Astrocyte of the spinal cord (primary cell): ENCODE data around the gene R3HDM2.

Experiments
- DNase-seq: peaks from one replicate; pipeline ENCODE4 v3.0.0; 2011; ENCODE audit warnings: low read depth, low spot score
- H3K4me3 ChIP-seq: 2 replicates; pipeline ENCODE4 v1.5.1; 2011; ENCODE audit warnings: low read depth, mild to moderate bottlenecking, low read length, moderate library complexity
- in situ Hi-C: cut with HindIII; loops from 2 replicates; pipeline ENCODE4 v1.10.0; 2017; ENCODE audit warnings: low sequenced_read_pairs
- TF ChIP-seq, protein P1 (sequence below): IDR thresholded peaks from 2 replicates; pipeline ENCODE4 v1.5.1; 2012; ENCODE audit warnings: low read depth, mild to moderate bottlenecking, low read length, inconsistent platforms

R3HDM2 gene

GRCh38 chr12:57250956-57251355 lies 179.9 kb downstream of the R3HDM2 start, which contains the start of gene STAC3:
Gene STAC3, minus strand, starts transcription at chr12:57251187. Its CDS starts 1,551 bp downstream, at chr12:57249636.
- in situ Hi-C loops: no loop called here
- no peak within 1 kb of the TSS for H3K4me3 ChIP-seq
- TF ChIP-seq, protein P1, sequence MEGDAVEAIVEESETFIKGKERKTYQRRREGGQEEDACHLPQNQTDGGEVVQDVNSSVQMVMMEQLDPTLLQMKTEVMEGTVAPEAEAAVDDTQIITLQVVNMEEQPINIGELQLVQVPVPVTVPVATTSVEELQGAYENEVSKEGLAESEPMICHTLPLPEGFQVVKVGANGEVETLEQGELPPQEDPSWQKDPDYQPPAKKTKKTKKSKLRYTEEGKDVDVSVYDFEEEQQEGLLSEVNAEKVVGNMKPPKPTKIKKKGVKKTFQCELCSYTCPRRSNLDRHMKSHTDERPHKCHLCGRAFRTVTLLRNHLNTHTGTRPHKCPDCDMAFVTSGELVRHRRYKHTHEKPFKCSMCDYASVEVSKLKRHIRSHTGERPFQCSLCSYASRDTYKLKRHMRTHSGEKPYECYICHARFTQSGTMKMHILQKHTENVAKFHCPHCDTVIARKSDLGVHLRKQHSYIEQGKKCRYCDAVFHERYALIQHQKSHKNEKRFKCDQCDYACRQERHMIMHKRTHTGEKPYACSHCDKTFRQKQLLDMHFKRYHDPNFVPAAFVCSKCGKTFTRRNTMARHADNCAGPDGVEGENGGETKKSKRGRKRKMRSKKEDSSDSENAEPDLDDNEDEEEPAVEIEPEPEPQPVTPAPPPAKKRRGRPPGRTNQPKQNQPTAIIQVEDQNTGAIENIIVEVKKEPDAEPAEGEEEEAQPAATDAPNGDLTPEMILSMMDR: no peak
- DNase-seq: no peak

DNA sequence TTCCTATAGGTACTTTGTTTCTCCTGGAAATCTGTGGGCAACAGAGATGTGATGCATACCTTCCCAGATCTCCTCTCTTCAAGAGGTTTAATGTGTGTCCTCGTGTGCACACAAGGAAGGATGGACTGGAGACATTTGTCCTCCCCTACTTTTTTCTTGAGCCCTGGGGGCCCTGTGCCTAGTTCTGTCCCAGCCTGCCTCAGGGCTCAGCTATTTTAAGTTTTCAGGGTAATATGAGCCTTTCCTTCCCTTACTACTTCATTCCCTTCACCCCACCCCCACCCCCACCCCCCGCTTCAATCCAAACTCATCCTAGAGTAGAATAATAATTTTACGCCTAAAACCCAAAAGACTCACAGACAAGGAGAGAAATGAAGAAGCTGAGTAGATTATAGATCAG lies 180.3 kb downstream of the R3HDM2 start:
- no peak overlapping the region for H3K4me3 ChIP-seq
- TF ChIP-seq, protein P1: no peak
- in situ Hi-C loops: no loop called here
- DNase-seq: no peak

- DNase-seq: no peak
- H3K4me3 ChIP-seq: no peak overlapping the region
- TF ChIP-seq, protein P1: no peak
- in situ Hi-C loops: no loop called here
These were observed 181.7 kb downstream of the R3HDM2 start for GRCh38 chr12:57248934-57249742.

GRCh38 chr12:57247041-57247440 lies 183.8 kb downstream of the R3HDM2 start:
- in situ Hi-C loops: no loop called here
- no peak for DNase-seq
- TF ChIP-seq, protein P1: no peak
- no peak overlapping the region for H3K4me3 ChIP-seq

DNA sequence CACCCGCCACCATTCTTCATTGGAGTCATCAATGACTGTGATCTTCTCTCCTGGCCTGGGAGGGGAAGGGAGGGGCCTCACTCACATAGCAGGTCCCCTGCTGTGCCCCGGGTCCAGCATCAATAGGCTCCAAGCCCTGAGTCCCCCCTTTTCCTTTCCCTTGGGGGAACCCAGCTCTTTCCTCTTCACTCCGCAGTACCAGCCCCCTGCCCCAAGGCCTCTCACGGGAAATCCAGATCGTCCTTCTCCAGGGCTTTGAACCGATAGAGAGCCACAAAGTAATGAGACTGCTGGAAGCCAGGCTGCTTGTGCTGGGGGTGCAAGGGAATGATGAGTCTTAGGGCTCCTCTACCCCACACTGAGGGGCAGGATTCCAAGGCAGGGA lies 186.5 kb downstream of the R3HDM2 start:
- DNase-seq: no peak
- no peak overlapping the region for H3K4me3 ChIP-seq
- in situ Hi-C loops: no loop called here
- TF ChIP-seq, protein P1: no peak

GRCh38 chr12:57243521-57244311 lies 187.1 kb downstream of the R3HDM2 start:
- H3K4me3 ChIP-seq: peak overlapping the region; percentile 31
- peak; percentile 75 for DNase-seq
- TF ChIP-seq, protein P1: peak; percentile 85
- in situ Hi-C loops: no loop called here
